ENCODE measurements around the gene MCM8.
"Not testable (repeated sequence)": the region's sequence is repeated elsewhere in the genome, so short reads cannot be mapped to it uniquely, and the experiment has no call there.

Gene MCM8

GRCh38 chr20:6007094-6007528, 56.7 kb downstream of the MCM8 start:
- peak; percentile 23 for DNase-seq (ENCODE audit: low spot score)

GRCh38 chr20:6007529-6008103, 57.2 kb downstream of the MCM8 start:
- DNase-seq (ENCODE audit: low spot score), result no peak

- no peak for DNase-seq (ENCODE audit: low spot score)
Observed at GRCh38 chr20:6008254-6008653, 57.8 kb downstream of the MCM8 start.

DNA sequence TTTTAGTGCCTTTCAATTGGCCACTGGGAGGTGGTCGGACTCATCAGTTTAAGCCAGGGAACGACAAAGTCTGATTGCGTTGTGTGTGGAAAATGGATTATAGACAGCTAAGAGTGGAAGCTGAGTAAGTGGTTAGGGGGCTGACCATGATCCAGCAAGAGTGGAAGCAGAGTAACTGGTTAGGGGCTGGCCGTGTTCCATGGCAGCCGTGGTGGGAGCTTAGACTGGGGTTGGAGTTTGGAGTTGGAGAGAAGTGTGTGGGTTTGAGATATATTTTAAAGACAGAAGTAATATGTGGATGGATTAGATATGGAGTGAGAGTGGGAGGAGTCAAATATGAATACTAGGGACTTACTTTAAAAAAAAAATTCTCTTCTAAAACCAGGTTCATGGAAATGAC, 61.7 kb downstream of the MCM8 start:
- DNase-seq (ENCODE audit: low spot score), result no peak

DNA sequence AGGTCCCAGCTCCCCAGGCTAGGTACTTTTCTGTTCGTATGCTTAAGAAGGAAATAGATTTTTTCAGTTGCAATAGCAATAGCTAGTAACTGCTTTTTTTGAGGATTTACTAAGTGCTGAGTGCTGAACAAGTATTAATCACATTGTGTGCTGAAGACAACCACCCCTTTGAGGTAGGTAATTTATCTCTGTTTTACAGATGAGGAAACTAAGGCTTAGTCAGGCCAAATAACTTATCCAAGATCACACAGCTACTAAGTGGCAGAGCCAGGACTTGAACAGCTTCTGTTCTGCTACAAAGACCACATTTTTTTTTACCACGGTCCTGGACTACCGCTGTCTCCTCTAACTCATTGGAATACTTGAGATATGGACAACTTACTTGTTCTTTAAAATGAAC, 63.6 kb downstream of the MCM8 start:
- DNase-seq (ENCODE audit: low spot score), result no peak

GRCh38 chr20:6014957-6015356, 64.5 kb downstream of the MCM8 start:
- no peak for DNase-seq (ENCODE audit: low spot score)

- DNase-seq (ENCODE audit: low spot score), result no peak
Observed at GRCh38 chr20:6017467-6017866, 67.0 kb downstream of the MCM8 start.

DNA sequence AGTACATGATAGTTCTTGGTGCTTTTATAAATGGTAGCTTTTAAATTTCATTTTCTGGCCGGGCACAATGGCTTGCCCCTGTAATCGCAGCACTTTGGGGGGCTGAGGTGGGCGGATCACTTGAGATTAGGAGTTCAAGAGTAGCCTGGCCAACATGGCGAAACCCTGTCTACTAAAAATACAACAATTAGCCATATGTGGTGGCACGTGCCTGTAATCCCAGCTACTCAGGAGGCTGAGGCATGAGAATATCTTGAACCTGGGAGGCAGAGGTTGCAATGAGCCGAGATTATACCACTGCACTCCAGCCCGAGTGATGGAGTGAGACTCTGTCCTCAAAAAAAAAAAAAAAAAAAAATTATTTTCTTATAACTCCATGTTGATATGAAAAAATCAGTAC, 67.4 kb downstream of the MCM8 start:
- DNase-seq (ENCODE audit: low spot score), result no peak

- no peak for DNase-seq (ENCODE audit: low spot score)
Observed at GRCh38 chr20:6024768-6025167, 74.3 kb downstream of the MCM8 start.

GRCh38 chr20:6026051-6026450, 75.6 kb downstream of the MCM8 start:
- DNase-seq (ENCODE audit: low spot score), result peak; percentile 17

GRCh38 chr20:6028818-6029217, 78.4 kb downstream of the MCM8 start:
- no peak for DNase-seq (ENCODE audit: low spot score)

DNA sequence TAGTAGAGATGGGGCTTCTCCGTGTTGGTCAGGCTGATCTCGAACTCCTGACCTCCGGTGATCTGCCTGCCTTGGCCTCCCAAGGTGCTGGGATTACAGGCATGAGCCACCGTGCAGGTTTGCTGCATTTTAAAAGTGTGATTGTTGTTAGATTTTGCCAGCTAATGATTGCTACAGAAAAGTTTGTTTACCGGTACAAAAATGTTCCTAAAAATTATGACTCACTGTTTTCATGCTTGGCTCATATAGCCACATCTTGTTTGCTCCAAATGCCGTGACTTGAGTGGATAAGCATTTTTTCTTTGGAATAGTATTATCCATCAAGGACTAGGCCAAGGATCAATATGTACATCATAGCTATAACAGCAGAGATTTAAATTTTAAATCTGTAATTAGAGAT, 79.1 kb downstream of the MCM8 start:
- DNase-seq (ENCODE audit: low spot score), result no peak

DNA sequence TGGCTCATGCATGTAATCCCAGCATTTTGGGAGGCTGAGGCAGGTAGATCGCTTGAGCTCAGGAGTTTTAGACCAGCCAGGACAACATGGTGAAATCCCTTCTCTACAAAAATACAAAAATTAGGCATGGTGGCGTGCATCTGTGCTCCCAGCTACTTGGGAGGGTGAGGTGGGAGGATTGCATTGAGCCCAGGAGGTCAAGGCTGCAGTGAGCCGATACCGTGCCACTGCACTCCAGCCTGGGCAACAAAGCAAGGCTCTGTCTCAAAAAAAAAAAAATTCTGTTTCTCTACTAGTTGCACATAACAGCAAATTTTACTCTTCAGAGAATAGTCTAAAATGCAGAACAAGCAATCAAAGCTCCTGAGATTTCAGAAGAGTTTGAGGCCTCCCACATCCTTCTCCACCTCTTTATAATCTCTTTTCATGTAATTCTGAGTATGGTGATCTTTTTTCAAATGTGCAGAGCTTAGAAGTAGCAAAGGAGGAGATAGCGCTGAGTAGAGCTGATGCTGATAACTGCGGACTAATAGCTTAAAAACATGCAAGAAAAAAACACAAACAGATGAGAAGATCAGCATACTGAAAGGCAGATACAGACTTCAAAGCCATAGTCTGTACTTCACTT, 80.1 kb downstream of the MCM8 start:
- DNase-seq (ENCODE audit: low spot score), result no peak

DNA sequence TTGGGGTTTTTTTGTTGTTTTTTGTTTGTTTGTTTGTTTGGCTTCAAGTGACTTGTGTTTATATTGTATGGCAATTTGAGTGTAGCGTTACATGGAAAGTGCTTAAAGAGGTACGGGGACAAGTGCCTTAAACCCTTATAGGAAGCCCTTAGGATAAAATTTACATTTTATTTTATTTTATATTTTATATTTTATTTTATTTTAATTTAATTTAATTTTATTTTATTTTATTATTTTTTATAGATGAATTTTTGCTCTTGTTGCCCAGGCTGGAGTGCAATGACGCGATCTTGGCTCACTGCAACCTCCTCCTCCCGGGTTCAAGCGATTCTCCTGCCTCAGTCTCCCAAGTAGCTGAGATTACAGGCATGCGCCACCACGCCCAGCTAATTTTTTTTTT, 82.5 kb downstream of the MCM8 start:
- not testable (repeated sequence) for DNase-seq (ENCODE audit: low spot score)

GRCh38 chr20:6034134-6034969, 83.9 kb downstream of the MCM8 start:
- no peak for DNase-seq (ENCODE audit: low spot score)

DNA sequence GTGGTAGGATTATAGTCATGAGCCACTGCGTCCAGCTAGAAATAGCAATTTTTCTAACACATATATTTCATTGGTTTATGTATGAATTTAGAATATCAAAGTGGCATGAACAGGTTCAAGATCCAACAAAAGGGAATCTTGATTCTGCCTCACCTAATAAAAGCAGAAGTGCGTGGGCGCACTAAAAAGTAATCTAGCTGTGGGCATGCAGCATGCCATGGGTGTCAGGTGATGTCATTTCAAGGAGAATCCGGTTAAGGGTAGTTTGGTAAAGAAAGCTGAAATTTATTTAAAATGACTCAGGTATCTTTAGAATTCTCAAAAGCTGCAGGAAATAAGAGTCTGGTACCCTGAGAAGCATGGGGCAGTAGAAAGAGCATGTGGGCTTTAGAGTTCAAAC, 85.8 kb downstream of the MCM8 start:
- no peak for DNase-seq (ENCODE audit: low spot score)

- DNase-seq (ENCODE audit: low spot score), result no peak
Observed at GRCh38 chr20:6037082-6037481, 86.6 kb downstream of the MCM8 start.

DNA sequence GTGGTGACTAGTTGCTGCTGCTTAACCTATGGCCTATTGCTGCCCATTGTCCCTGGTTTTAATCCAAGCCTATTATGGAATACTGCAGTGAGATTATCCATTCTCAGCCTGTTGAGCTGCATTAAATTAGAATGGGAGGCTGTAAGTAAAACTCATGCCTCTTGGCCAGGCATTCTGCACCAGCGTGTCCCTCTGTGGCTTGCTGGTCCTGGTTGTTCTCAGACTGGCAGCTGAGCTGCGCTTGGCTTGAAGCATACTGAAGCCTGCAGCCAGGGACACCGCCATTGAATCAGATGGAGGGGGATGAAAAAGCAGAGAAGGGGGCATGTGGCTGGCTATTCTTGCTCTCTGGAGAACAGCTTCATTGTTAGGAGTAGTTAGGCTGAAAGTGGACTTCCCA, 87.8 kb downstream of the MCM8 start:
- DNase-seq (ENCODE audit: low spot score), result no peak

- no peak for DNase-seq (ENCODE audit: low spot score)
Observed at GRCh38 chr20:6039766-6040165, 89.3 kb downstream of the MCM8 start.

DNA sequence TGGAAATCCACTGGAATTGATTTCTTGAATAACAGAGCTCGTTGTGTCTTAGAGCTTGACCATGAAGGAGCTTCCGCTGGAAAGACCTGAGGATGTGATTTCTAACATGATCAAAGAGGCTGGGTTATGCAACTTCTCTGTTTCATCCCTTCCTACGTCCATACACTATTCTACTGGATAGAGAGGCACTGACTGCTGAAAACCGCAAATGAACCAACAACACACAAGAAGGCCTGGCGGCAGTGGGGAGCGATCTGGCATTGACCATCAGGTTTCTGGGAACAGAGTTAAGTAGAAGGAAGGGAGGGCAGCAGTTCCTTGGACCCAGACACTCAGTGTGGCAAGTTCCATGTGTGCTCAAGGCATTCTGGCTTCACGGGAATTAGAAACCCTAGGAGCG, 90.1 kb downstream of the MCM8 start:
- no peak for DNase-seq (ENCODE audit: low spot score)

- no peak for DNase-seq (ENCODE audit: low spot score)
Observed at GRCh38 chr20:6040958-6041807, 90.7 kb downstream of the MCM8 start.

- DNase-seq (ENCODE audit: low spot score), result no peak
Observed at GRCh38 chr20:6041808-6042265, 91.4 kb downstream of the MCM8 start.
